K562 (cell line): ENCODE results near the gene SLC4A9. TPM values are rescaled to one million over a fixed set of nuclear protein-coding genes. Genes with fewer than 3 reads are reported as not detected.
A peak's percentile ranks its signal among the peaks of the same experiment; 100 is the strongest.

Experiments used
- ADNP ChIP-seq: fragments of 200-800 bp; sonication (Bioruptor generic); IDR thresholded peaks from 2 replicates; pipeline ENCODE4 v1.6.1; 2016; ENCODE audit warnings: missing genetic modification characterization, missing compliant biosample characterization
- BDP1 ChIP-seq: IDR thresholded peaks from 3 replicates; pipeline ENCODE4 v1.6.1; 2011; ENCODE audit not compliant: insufficient read length, insufficient read depth
- ELK1 ChIP-seq: sonication (generic); formaldehyde crosslinking; IDR thresholded peaks from 2 replicates; pipeline ENCODE4 v1.8.1; 2022; ENCODE audit warnings: missing genetic modification reagents
- FOSL1 ChIP-seq: fragments of 200-800 bp; sonication (Bioruptor generic); conservative IDR thresholded peaks from 2 replicates; pipeline ENCODE4 v1.6.1; 2016; ENCODE audit warnings: missing genetic modification characterization, missing compliant biosample characterization
- GATA2 ChIP-seq: sonication (generic); formaldehyde crosslinking; IDR thresholded peaks from 2 replicates; pipeline ENCODE4 v1.4.0; 2020; ENCODE audit warnings: mild to moderate bottlenecking, missing genetic modification reagents
- GTF2E2 ChIP-seq: fragments of 200-800 bp; sonication (Bioruptor generic); IDR thresholded peaks from 2 replicates; pipeline ENCODE4 v1.6.1; 2016; ENCODE audit warnings: missing genetic modification characterization, missing compliant biosample characterization
- HDAC1 ChIP-seq, 2 experiments: fragments of 450-650 bp; IDR thresholded peaks; 2 replicates each; pipeline ENCODE4 v1.6.1; 2016 to 2017; ENCODE audit warnings: inconsistent platforms in 1 of 2, mild to moderate bottlenecking in 1 of 2, moderate library complexity in 1 of 2
- KAT8 ChIP-seq: fragments of 450-650 bp; IDR thresholded peaks from 2 replicates; pipeline ENCODE4 v1.6.1; 2016; ENCODE audit warnings: low read depth, mild to moderate bottlenecking
- MTA3 ChIP-seq: fragments of 450-650 bp; formaldehyde crosslinking; IDR thresholded peaks from 2 replicates; pipeline ENCODE4 v1.6.1; 2017; ENCODE audit warnings: mild to moderate bottlenecking, borderline replicate concordance
- MXI1 ChIP-seq: IDR thresholded peaks from 2 replicates; pipeline ENCODE4 v1.6.1; 2011; ENCODE audit warnings: low read depth, mild to moderate bottlenecking, improper control_type of control experiment, low read length
- MYNN ChIP-seq, 2 experiments: sonication (generic); formaldehyde crosslinking in 1 of 2; IDR thresholded peaks; 2 replicates each; pipeline versions ENCODE4 v1.5.0 to v1.6.1; 2016 to 2020; ENCODE audit warnings: antibody characterized with exemption in 1 of 2, missing genetic modification reagents in 1 of 2
- NBN ChIP-seq: fragments of 450-650 bp; IDR thresholded peaks from 2 replicates; pipeline ENCODE4 v1.6.1; 2016; ENCODE audit warnings: low read depth, mild to moderate bottlenecking
- NR4A1 ChIP-seq, 2 experiments: fragments of 250-450 bp in 1 of 2; fragments of 450-650 bp in 1 of 2; sonication (Bioruptor Pico) in 1 of 2; IDR thresholded peaks; 2 replicates each; pipeline versions ENCODE4 v1.4.0 to v1.6.1; 2016 to 2020; ENCODE audit warnings: mild to moderate bottlenecking in 2 of 2, missing compliant biosample characterization in 1 of 2, missing genetic modification characterization in 1 of 2, moderate library complexity in 1 of 2
- SMARCA5 ChIP-seq: fragments of 450-650 bp; IDR thresholded peaks from 2 replicates; pipeline ENCODE4 v1.6.1; 2016
- SRSF7 ChIP-seq: fragments of 200-400 bp; formaldehyde crosslinking; optimal IDR thresholded peaks from 2 replicates; pipeline ENCODE3; 2017; ENCODE audit warnings: mild to moderate bottlenecking, low read depth, low read length
- TAF7 ChIP-seq: fragments of 450-650 bp; IDR thresholded peaks from 2 replicates; pipeline ENCODE4 v1.6.1; 2016; ENCODE audit warnings: missing genetic modification characterization, missing compliant biosample characterization
- ZNF445 ChIP-seq: fragments of 250-450 bp; sonication (Bioruptor Pico); IDR thresholded peaks from 2 replicates; pipeline ENCODE4 v1.4.0; 2020; ENCODE audit warnings: low read depth, mild to moderate bottlenecking, moderate library complexity
- ZNF76 ChIP-seq: fragments of 250-450 bp; sonication (Bioruptor Pico); IDR thresholded peaks from 2 replicates; pipeline ENCODE4 v1.4.0; 2020; ENCODE audit warnings: mild to moderate bottlenecking, moderate library complexity, borderline replicate concordance
- polyA plus RNA-seq, 8 experiments: library from polyadenylated mRNA; depleted of rRNA in 4 of 8; stranded (reverse) in 5 of 8; unstranded in 3 of 8; fragments of >200 nt; fragmentation: Nextera tagmentation in 2 of 8; fragmentation: Illumina TruSeq in 1 of 8; extraction: Ambion mirVana in 2 of 8; extraction: Trizol in 1 of 8; gene quantifications; 2 replicates each; pipeline versions ENCODE4 v1.2.1 to v1.2.3, GENCODE V29; 2011 to 2014; ENCODE audit warnings: inconsistent platforms in 1 of 8, missing spikeins in 1 of 8
- total RNA-seq, 7 experiments: library from RNA; depleted of rRNA in 6 of 7; stranded (reverse); fragments of >200 nt in 6 of 7; fragmentation: Illumina TruSeq in 2 of 7; extraction: Trizol in 2 of 7; gene quantifications; 2 replicates each; pipeline versions ENCODE4 v1.2.1 to v1.2.3, GENCODE V29; 2011 to 2021; ENCODE audit warnings: low replicate concordance in 1 of 7
- TF ChIP-seq, protein P1 (sequence below): fragments of 200-800 bp; sonication (Bioruptor generic); IDR thresholded peaks from 2 replicates; pipeline ENCODE4 v1.6.1; 2017; ENCODE audit warnings: missing genetic modification characterization, missing compliant biosample characterization
- TF ChIP-seq, protein P2 (sequence below), 2 experiments: fragments of 450-650 bp in 1 of 2; sonication (generic) in 1 of 2; formaldehyde crosslinking in 1 of 2; IDR thresholded peaks in 1 of 2; conservative IDR thresholded peaks in 1 of 2; 2 replicates each; pipeline versions ENCODE4 v1.6.1 to v1.8.1; 2016 to 2023; ENCODE audit warnings: mild to moderate bottlenecking in 2 of 2, moderate library complexity in 2 of 2, inconsistent platforms in 1 of 2, missing genetic modification reagents in 1 of 2
- TF ChIP-seq, protein P3 (sequence below): fragments of 250-450 bp; sonication (Bioruptor Pico); IDR thresholded peaks from 2 replicates; pipeline ENCODE4 v1.4.0; 2020; ENCODE audit warnings: mild to moderate bottlenecking, moderate library complexity, borderline replicate concordance

Gene SLC4A9
- total and polyA plus RNA-seq, 9 of the 15 experiments (the other 6 are each of a cell fraction or from before 2014, with no cell fraction given) = 0.05 to 0.13 TPM; not detected in 7

GRCh38 chr5:140399979-140400729, 40.2 kb downstream of the SLC4A9 start (continued):
- 0 out of 2 replicates have a peak, but pooled peaks have one; percentile 18 for TF ChIP-seq MXI1
- TF ChIP-seq MTA3 = no peak
- TF ChIP-seq BDP1 = no peak
- TF ChIP-seq TAF7 (tag) = no peak
- no peak for TF ChIP-seq KAT8
- no peak for TF ChIP-seq NR4A1 (CRISPR knock-in tag; IDR thresholded peaks at IDR 0.05)
- TF ChIP-seq NR4A1 (tag; IDR thresholded peaks at IDR 0.05) = 0 out of 2 replicates have a peak, but pooled peaks have one; percentile 37
- peak; percentile 82 for TF ChIP-seq ADNP (tag)
- TF ChIP-seq ELK1 = no peak
- TF ChIP-seq ZNF76 (CRISPR knock-in tag) = 0 out of 2 replicates have a peak, but pooled peaks have one; percentile 33
- TF ChIP-seq ZNF445 = 0 out of 2 replicates have a peak, but pooled peaks have one; percentile 25
- TF ChIP-seq, protein P1, sequence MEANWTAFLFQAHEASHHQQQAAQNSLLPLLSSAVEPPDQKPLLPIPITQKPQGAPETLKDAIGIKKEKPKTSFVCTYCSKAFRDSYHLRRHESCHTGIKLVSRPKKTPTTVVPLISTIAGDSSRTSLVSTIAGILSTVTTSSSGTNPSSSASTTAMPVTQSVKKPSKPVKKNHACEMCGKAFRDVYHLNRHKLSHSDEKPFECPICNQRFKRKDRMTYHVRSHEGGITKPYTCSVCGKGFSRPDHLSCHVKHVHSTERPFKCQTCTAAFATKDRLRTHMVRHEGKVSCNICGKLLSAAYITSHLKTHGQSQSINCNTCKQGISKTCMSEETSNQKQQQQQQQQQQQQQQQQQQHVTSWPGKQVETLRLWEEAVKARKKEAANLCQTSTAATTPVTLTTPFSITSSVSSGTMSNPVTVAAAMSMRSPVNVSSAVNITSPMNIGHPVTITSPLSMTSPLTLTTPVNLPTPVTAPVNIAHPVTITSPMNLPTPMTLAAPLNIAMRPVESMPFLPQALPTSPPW = peak; percentile 39
- no peak for TF ChIP-seq MYNN (IDR thresholded peaks at IDR 0.05)
- no peak for TF ChIP-seq MYNN (CRISPR knock-in tag; IDR thresholded peaks at IDR 0.05)
- TF ChIP-seq NBN = 0 out of 2 replicates have a peak, but pooled peaks have one; percentile 52
- TF ChIP-seq FOSL1 (tag) = peak; percentile 66
- 0 out of 4 replicates have a peak, but pooled peaks of 1 of the 2 experiments have one; percentile 29 for TF ChIP-seq HDAC1 (IDR thresholded peaks at IDR 0.05)
- 0 out of 2 replicates have a peak, but pooled peaks have one; percentile 7 for TF ChIP-seq GTF2E2
- TF ChIP-seq, protein P2, sequence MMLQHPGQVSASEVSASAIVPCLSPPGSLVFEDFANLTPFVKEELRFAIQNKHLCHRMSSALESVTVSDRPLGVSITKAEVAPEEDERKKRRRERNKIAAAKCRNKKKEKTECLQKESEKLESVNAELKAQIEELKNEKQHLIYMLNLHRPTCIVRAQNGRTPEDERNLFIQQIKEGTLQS (IDR thresholded peaks at IDR 0.05) = peak; percentile 81
- TF ChIP-seq, protein P2 (CRISPR knock-in tag; conservative IDR thresholded peaks at IDR 0.05) = no peak
- no peak for TF ChIP-seq SRSF7
- TF ChIP-seq SMARCA5 = 0 out of 2 replicates have a peak, but pooled peaks have one; percentile 46
- TF ChIP-seq, protein P3, sequence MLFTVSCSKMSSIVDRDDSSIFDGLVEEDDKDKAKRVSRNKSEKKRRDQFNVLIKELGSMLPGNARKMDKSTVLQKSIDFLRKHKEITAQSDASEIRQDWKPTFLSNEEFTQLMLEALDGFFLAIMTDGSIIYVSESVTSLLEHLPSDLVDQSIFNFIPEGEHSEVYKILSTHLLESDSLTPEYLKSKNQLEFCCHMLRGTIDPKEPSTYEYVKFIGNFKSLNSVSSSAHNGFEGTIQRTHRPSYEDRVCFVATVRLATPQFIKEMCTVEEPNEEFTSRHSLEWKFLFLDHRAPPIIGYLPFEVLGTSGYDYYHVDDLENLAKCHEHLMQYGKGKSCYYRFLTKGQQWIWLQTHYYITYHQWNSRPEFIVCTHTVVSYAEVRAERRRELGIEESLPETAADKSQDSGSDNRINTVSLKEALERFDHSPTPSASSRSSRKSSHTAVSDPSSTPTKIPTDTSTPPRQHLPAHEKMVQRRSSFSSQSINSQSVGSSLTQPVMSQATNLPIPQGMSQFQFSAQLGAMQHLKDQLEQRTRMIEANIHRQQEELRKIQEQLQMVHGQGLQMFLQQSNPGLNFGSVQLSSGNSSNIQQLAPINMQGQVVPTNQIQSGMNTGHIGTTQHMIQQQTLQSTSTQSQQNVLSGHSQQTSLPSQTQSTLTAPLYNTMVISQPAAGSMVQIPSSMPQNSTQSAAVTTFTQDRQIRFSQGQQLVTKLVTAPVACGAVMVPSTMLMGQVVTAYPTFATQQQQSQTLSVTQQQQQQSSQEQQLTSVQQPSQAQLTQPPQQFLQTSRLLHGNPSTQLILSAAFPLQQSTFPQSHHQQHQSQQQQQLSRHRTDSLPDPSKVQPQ = no peak
- TF ChIP-seq GATA2 (CRISPR knock-in tag) = no peak; the same call in none of the 2 replicates
